GM21528 (cell line): ENCODE measurements around the gene CORO2A.

Experiments
- ATAC-seq: cut with Tn5 transposase; IDR thresholded peaks from one replicate; pipeline ENCODE4 v1.9.1; 2021; ENCODE audit warnings: mild to moderate bottlenecking, moderate library complexity; ENCODE audit not compliant: unreplicated experiment, low FRiP score

CORO2A gene

GRCh38 chr9:98192503-98193335 is at the start of gene CORO2A:
Gene CORO2A, minus strand, starts transcription at chr9:98192637. Its CDS starts 34,977 bp downstream, at chr9:98157660.
- ATAC-seq = peak; percentile 52

GRCh38 chr9:98241357-98242300 is 49.2 kb upstream of the CORO2A start:
- no peak for ATAC-seq

DNA sequence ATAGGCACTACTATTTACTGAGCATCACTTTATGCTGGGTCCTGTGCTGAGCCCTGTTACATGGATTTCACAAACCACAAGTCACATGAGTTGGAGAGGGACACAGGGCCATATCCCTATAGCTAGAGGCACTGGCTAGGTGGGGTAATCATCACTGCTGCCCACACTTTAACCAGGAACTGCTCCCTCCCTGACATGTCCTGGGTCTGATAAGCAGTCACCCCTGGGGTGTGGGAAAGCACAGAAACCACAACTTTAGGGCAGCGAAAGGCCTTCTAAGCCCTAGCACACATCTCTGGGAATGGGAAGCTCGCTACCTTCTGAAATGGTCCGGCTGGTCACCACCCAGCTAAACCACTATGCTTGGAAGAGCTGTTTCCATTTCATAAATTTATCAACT is 48.0 kb upstream of the CORO2A start:
- ATAC-seq = no peak

DNA sequence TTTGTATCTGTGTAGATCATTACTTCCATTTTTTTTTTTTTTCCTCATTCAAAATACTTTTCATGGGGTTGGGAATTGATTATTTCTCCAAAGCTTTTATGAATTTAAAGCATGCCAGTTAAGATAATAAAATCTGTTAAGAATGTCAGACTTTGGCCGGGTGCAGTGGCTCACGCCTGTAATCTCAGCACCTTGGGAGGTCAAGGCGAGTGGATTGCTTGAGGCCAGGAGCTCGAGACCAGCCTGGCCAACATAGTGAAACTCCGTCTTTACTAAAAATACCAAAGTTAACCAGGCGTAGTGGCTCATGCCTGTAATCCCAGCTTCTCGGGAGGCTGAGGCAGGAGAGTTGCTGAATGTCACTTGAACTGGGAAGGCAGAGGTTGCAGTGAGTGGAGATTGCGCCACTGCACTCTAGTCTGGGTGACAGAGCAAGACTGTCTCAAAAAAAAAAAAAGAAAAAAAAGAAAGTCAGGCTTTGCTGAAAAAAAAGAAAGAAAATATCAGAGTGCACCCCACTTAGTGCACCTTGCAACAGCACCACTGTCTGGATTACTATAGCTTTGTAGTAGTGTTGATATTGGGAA is 44.6 kb upstream of the CORO2A start:
- ATAC-seq = no peak

GRCh38 chr9:98235126-98235525 is 42.7 kb upstream of the CORO2A start:
- ATAC-seq = no peak

GRCh38 chr9:98234245-98234825 is 41.9 kb upstream of the CORO2A start:
- ATAC-seq = no peak

DNA sequence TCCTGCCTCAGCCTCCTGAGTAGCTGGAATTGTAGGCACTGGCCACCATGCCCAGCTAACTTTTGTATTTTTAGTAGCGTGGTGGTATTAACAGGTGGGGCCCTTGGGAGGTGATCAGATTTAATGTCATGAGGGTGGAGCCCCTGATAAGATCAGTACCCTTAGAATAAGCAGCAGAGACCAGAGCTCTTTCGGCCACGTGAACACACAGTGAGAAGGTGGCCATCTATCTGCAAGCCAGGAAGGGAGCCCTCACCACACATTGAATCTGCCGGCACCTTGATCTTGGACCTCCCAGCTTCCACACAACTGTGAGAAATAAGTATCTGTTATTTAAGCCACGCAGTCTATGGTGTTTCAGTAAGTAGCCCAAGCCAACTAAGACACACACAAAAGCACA is 40.5 kb upstream of the CORO2A start:
- no peak for ATAC-seq

GRCh38 chr9:98231770-98232478 is 39.5 kb upstream of the CORO2A start:
- no peak for ATAC-seq

GRCh38 chr9:98230789-98231188 is 38.4 kb upstream of the CORO2A start:
- no peak for ATAC-seq

- ATAC-seq = no peak
These were observed 37.9 kb upstream of the CORO2A start for GRCh38 chr9:98230304-98230703.

DNA sequence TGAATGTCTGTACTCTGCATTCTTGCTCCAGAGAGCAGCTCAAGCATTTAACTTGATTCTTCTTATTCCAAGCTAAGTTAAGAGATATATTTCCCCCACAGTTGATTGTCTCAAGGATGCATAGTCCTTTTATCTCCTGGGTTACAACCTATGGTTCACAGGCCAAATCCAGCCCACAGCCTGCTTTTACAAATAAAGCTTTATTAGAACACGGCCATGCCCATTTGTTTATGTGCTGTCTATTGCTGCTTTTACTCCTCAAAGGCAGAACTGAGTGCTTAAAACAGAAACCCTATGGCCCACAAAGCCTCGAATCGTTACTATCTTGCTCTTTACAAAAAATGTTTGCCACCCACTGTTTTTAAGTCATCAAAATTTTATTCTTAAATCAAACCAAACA is 37.2 kb upstream of the CORO2A start:
- ATAC-seq = no peak

DNA sequence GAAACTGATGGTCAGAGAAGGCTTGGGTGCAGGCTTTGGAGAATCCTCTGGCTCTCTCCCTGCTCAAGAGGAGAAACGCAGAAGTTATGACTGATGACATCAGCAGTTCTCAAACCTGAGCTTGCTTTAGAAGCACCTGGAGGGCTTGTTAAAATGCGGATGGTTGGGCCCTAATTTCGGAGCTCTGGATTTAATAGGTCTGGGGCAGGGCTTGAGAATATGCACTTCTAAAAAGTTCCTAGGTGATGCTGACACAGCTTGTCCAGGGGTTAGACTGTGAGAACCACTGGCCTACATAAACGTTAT is 36.6 kb upstream of the CORO2A start:
- no peak for ATAC-seq

GRCh38 chr9:98228392-98229089 is 36.1 kb upstream of the CORO2A start:
- no peak for ATAC-seq

DNA sequence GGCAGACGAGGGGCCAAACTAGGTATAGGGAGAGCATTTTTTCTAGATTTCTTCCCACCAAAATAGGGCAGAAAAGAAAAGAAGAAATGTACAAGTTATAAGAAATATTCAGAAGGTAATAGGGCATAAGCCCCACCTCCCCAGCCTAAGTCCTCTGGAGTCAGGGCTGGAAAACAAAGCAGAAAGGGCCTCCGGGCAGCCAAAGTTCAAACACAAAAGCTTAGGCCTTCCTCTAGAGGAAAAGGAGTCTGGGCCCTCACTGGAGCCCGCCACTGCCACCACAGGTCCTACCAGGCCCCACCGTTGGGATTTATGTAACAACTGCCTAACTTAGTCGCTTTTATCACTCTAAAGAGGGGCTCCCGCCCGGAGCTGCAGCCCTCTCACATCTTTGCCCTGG is 35.4 kb upstream of the CORO2A start:
- ATAC-seq = no peak

DNA sequence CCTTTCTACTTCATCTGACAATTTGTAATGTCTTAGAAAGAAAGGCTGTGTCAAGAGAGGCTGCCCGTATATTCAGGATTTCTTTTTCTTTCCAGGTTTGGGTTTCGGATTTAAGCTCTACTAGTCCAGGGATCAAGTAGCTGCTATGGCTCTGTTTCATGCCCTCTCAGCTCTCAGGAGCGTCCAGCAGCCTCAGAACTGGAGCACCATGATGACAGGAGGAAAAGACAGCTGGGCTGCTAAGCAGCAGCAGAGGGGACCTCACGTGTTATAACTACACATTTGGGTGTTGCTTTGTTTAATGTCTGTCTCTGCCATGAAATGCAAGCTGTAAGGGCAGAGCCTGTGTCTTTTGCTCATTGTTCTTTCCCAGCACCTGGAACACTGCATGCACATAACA is 34.5 kb upstream of the CORO2A start:
- ATAC-seq = no peak

- ATAC-seq = no peak
These were observed 34.1 kb upstream of the CORO2A start for GRCh38 chr9:98226516-98226915.

- no peak for ATAC-seq
These were observed 32.6 kb upstream of the CORO2A start for GRCh38 chr9:98225015-98225442.

DNA sequence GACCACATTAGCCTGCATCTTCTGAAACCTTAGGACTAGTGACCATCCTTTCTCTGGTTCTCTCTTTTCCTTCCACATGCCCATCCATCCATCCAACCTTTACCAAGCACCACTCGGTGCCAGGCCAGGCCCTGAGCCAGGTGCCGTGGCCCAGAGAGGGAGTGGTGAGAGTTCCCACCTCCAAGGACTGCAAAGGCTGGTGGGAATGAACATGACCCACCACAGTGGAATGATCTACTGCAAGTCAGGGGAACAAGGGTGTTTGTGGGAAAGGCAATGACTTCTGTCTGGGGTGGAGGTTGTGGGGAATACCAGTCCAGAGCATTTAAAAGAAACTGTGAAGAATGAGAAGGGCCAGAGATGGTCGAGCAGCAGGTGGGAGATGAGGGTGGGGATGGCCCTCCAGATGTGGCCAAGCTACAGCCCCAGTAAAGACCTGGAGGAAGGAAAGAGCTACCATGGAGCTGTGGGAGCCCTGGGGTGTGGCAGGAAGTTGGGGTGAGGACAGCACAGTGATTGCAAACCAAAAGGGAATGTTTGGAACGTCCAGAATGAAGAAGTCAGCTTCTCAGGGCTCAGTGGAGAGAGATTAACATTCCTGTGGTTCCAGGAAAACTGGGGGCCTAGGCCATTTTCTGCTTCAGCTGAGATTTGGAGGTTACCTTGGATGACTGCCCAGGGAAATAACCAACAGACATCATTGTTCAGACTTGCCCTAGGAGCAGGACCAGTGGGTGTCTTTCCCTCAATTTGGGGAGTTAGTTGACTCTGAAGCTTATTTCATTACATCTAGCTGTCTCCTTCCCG is 30.7 kb upstream of the CORO2A start:
- no peak for ATAC-seq

GRCh38 chr9:98220911-98221310 is 28.5 kb upstream of the CORO2A start:
- ATAC-seq = no peak
